Stimulated activated CD8-positive, alpha-beta memory T cell treated with anti-CD3 and anti-CD28 coated beads, Interleukin-7, amount 100 ng/mL, for 24 hours (primary cell): ENCODE results near the gene SRRM2.

Experiments
- DNase-seq: peaks from one replicate; pipeline ENCODE4 v3.0.0-alpha.2; 2020; ENCODE audit warnings: low read depth

Gene SRRM2

GRCh38 chr16:2777231-2777902, 24.9 kb downstream of the SRRM2 start, which contains the start of gene ELOB:
Gene ELOB, minus strand, starts transcription at chr16:2777280. Its CDS starts 41 bp downstream, at chr16:2777239.
- peak; percentile 82 for DNase-seq

DNA sequence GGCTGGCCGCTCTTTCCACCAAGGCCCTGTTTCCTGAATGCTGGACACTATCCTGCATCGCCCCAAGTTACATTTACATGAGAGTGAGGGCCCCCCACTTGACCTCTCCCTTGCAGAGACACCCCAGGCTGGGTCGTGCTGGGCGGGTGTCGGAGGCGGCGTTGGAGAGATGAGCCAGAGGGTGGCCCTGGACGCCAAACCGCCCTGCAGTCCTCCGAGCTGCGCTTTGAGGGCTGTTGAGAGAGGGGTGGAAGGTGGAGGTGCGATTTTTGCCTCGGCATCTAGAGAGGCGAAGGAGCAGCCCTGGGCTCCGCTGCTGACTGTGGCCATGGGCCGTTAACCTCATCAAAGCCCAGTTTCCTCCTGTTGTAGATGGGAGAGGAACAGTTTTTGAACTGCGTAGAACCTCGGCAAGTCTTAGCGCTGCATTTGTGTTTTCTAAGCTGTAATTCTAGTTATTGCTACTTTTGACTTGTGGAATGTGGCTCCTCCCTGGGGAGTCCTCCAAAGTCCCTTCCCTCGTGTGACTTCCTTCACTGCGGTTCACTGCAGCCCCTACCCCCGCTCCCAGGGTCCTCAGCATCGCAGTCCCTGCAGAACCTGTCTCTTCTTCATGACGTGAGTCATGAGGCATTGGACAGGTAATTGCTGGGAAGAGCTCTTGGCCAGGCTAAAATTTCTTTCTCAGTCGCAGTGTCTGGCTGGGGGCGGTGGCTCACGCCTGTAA, 25.6 kb downstream of the SRRM2 start:
- no peak for DNase-seq

- DNase-seq, result no peak
Measured at GRCh38 chr16:2778630-2778958, 26.2 kb downstream of the SRRM2 start.

DNA sequence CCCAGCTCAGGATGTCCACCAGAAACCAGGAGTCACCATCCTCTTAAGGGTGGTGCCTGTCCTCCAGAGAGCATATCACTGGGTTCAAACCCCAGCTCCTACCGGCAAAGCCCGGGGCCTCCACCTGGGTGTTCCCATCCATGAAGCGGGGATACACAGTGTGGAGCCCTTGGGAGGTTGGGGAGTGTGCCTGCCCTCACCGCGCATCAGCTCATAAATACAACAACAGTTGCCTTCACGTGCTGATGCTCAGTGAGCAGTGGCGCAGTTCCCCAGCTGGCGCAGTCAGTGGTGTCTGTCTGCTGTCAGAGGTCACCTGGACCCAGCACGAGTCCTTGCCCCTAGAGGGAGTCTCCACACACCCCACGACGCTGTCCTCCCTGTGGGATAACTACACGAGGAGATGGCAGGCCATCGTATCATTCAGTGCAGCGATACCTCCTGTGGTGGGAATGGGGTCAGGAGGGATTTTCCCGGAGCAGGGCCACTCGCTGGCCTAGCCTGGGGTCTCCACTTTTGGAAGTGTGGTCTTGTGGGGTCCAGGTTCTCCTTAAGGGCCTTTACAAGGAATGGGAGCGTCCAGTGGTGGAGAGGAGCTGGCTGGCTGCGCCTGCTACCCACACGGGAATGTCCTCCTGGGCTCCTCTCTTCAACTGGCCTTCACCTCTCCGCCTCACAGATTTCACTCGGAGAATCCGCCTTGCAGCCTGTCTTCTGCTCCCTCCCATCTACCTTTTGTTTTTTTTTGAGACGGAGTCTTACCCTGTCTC, 26.9 kb downstream of the SRRM2 start:
- DNase-seq, result no peak

DNA sequence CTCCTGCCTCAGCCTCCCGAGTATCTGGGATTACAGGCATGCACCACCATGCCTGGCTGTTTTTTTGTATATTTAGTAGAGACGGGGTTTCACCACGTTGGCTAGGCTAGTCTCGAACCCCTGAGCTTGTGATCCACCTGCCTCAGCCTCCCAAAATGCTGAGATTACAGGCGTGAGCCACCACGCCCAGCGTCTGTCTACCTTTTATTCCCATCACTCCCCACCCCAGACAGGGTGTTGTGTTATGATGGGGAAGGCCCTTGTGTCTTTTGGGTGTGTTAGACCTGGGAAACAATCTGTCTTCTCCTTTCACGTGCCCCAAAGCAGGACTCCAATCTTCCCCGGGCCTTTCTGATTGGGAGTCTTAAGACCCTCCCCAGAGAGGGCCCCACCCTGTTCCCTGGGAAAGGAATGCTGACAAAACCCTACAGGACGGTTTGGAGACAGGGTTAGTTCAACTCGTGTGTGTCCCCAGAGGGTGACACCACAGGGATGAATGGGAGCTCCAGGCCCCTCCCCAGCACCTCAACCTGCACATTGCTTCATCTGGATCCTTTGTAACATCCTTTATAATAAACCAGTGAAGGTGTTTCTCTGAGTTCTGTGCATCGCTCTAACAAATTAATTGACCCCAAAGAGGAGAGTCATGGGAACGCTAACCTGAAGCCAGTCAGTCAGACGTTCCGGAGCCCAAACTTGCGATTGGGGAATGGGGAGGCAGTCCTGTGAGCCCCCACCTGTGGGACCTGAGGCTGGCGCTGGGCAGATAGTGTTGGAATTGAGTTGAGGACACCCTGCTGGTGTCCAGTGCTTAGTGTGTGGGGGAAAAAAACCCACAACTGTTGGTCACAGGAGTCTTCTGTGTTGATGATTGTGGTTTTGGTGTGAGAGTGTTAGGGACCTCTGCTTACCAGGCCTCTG, 27.8 kb downstream of the SRRM2 start:
- no peak for DNase-seq

GRCh38 chr16:2782583-2783351, 30.3 kb downstream of the SRRM2 start:
- DNase-seq, result no peak

- no peak for DNase-seq
Measured at GRCh38 chr16:2783581-2784357, 31.3 kb downstream of the SRRM2 start.

DNA sequence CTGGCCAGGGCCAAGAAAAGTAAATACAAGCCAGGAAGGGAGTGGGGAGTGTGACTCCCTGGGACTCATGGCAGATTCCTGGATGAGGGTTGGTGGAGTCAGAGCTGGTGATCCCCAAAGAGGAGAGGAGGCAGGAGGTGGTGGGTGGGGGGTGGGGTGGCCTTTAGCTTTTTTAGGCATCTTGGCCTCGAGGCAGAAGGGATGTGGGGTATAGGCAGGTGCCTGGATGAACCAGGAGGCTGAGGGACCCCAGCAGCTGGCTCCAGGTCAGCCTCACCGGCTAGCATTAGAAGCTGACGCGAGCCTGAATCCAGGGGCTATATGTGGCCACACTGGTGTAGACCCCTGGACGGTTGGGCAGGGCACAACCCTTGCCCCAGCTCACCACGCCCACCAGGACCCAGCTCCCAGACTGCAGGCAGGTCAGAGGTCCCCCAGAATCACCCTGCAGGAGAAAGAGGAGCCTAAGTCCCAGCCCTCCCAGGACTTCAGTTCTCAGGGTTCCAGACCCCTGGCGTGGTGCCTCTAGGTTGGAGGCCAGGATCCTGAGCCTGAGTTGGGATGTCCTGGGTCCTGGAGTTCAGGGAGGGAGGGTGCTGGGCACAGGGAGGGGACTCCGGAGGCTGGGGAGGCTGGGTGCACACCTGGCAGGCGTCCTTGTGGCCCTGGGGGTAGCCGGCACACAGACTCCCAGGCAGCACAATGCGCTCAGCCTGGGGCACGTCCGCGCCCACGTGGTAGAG, 32.1 kb downstream of the SRRM2 start:
- no peak for DNase-seq

- DNase-seq, result no peak
Measured at GRCh38 chr16:2785101-2785991, 32.9 kb downstream of the SRRM2 start.

- DNase-seq, result no peak
Measured at GRCh38 chr16:2786061-2786825, 33.8 kb downstream of the SRRM2 start.

DNA sequence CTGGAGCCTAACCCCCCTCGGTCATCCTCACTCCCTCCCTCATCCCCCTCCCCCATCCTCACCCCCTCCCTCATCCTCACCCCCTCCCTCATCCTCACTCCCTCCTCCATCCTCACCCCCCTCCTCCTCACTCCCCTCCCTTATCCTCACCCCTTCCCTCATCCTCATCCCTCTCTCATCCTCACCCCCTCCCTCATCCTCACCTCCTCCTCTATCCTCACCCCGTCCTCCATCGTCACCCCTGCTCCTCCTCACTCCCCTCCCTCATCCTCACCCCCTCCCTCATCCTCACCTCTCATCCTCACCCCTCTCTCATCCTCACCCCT, 34.4 kb downstream of the SRRM2 start:
- no peak for DNase-seq

- DNase-seq, result no peak
Measured at GRCh38 chr16:2787406-2787805, 35.0 kb downstream of the SRRM2 start, which contains the start of gene PRSS33. Gene PRSS33, minus strand, starts transcription at chr16:2787560. Its CDS starts 1,013 bp downstream, at chr16:2786547.

DNA sequence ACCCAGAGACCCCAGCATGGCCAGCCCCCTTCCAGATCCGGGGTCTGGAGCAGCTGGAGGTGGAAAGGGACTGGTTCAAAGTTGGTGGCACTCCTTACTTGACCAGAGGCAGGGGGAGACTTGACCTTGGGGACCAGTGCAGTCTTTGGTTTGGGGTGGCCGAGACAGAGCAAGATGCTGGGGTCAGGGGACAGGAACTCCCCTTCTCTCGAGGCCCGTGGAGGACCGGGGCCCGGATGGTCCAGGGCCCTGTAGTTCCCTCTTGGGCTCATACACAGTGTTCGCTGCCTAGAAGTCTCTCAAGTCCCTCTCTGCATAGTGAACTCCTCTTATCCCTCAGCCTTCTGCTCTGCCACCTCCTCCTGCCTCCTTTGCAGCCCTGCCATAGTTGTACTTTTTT, 35.5 kb downstream of the SRRM2 start:
- DNase-seq, result no peak

- DNase-seq, result no peak
Measured at GRCh38 chr16:2790631-2791030, 38.2 kb downstream of the SRRM2 start.

DNA sequence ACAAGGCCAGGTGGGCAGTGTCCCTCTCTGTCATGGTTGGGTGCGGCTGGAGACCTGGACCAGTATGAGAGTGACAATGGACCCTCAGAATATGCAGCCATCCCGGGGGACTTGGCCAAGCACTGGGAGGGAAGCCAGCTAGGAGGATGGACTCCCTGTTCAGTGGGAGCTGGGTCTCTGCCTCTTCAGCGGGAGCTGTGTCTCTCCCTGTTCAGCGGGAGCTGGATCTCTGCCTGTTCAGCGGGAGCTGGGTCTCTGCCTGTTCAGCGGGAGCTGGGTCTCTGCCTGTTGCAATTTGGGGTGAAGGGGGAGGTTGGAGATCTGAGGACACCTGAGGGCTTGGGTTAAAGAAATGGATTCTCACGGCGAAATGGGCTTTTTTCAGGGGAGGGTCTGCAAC, 38.7 kb downstream of the SRRM2 start:
- no peak for DNase-seq

DNA sequence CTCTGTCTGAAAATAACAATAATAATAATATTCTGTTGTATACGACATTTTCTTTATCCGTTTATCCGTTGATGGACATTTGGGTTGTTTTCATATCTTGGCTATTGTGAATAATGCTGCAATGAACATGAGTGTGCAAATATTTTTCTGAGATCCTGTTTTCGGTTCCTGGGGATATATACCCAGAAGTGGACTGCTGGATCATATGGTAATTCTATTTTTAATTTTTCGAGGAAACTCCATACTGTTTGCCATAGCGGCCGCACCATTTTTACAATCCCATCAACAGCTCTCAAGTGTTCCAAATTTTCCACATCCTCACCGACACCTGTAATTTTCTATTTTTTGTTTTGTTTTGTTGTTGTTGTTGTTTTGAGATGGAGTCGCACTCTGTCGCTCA, 40.5 kb downstream of the SRRM2 start:
- DNase-seq, result no peak

GRCh38 chr16:2795395-2796143, 43.1 kb downstream of the SRRM2 start:
- no peak for DNase-seq
